GM21786 (cell line): ENCODE results near the gene MPO.

ENCODE experiments used
- ATAC-seq: cut with Tn5 transposase; IDR thresholded peaks from one replicate; pipeline ENCODE4 v1.9.1; 2021; ENCODE audit not compliant: unreplicated experiment

Gene MPO

DNA sequence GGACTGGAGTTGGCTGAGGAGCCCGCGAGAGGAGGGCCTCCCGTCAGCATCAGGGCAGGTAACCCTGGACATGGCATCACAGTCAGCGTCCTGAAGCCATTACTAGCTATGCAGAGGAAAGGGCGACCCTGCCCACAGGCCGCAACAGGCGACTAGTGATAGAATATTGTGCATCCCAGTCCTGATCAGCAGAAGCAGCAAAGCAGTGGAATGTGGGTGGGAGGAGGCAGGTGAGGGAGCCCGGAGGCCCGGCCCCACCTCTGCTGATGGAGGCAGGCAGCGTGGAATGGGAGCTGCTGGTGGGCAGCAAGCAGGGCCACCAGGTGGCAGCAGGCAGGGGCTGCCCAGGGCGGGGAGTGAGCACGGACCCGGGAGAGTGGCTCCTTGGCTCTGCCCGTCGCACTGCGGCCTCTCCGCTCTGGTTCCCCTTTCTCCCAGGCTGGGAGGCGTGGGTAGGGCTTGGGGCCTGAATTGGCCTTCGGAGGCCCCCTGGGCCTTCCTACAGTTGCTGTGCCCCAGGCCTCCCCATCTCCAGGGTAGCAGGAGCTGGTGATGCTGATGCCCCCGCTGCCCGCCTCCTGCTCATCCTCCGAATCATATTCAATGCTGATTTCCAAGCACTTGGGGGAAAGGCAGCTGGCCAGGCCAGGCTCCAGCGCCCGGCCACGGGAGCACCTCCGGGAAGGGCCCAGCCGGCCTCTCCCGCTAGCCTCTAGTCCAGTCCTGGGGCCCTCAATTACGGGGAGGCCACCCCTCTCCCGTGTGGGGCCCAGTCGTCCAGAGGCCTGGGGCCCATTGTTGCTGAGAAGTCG, 27.6 kb upstream of the MPO start:
- ATAC-seq, result no peak

DNA sequence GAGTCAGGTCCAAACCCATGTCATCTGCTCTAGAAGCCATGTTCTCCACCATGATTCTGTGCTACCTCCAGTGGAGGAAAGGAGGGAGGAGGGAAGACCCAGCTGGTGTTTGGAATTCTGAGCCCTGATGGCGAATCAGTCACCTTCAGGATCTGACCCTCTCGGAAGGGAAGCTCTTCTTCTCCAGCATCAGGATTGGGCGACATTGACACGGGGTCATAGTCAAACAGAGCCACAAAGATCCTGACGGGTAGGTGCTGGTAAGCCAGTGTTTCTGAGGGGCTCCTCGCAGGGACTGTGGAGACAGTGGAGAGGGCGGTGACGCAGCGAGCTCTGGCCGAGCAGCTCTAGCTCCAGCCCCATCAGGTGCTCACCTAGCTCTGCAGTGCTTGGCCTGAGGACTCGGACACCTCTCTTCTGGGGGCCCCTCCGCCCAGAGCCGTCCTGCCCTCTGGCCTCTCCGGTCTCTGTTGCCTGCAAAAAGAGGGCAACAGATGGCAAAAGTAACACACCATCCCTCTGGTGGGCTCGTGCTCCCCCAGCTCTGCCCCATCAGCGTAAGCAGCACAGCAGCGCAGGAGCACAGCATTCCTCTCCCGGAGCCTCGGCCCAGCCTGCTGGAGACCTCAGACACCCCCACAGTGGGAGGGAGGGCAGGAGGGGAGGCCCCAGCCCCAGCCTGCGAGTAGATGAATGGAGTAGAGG, 26.9 kb upstream of the MPO start:
- ATAC-seq, result no peak

DNA sequence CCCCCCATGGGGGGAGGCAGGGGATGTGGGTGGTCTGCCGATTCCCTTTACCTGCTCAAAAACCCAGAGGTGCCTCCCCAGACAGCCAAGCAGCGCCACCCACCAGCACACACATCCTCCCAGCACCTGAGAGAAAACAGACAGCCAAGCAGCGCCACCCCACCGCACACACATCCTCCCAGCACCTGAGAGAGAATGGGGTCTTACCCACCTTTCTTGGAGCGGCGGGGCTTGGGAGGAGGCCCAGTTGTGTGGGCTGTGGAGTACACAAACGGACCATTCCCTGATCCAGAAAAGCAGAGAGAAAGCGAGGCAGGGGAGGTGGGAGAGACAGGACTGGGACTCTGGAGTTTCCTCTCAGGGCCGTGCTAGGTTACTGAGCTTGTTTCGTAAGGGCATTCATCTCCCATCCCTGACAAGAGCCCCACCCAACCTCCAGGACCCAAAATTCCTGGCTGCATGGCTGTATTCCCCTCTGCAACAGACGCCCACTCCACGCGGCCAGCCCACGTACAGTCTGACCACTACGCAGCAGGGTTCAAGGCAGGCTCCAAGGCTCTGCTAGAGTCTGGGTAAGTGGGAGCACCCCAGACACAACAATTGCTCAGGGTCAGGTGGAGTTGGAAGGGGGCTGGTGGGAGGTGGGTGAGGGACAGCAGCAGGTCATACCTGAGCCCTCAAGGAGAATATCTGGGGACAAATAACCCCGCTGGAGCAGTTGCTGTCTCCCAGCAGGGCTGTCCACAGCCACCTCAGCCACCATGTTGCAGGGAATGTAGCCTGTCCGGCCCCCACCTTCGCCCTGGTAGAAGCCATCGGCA, 25.6 kb upstream of the MPO start:
- ATAC-seq, result no peak

DNA sequence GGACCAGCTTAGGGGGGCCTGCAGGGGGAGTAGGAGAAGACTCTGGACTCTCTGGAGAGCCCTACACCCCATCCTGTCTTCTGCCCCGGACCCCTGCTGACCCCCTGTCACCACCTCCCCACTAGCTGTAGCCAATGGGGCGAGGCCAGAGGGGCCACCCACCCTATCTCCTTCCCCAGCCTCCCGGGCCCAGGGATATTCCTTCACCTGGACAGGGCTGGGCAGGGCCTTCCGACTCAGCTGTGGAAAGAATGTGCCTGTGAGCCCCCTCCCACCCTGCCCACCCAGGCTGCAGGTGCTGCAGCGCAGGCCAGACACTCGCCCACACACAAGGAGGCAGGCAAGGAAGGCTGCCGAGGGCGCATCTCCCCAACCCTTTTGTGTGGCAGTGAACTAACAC, 24.9 kb upstream of the MPO start:
- ATAC-seq, result no peak

DNA sequence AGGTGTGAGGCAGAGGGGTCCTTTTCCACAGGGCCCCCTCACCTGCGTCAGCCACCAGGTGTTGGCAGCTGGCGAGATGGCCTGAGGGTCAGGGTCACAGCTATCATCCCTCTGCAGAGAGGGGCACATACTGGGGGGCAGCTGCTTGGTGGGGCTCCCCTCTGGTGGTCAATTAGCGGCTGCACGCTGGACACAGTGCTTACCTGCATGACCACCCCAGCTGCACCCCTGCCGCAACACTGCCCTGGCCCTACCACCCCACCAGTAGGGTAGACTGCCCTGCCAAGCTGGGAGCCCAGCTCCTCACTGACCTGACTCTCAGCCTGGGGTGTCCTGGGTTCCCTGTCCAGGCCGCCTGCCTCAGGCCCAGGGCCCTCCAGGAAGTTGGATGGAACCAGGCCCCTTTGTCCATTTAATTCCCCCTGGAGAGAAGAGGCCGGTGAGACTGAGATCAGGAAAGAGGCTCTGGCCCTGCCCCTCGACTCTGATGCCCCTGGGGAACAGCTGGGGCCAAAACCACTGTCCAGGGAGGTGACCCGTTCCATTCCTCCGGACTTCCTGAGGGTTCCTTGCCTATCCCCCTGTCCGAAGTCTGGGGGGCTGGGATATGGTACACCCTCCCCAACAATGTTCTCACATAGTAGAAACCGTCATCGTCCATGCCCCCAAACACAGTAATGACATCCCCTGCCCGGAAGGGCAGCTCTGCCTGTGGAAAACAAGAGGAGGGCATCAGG, 24.2 kb upstream of the MPO start:
- no peak for ATAC-seq

DNA sequence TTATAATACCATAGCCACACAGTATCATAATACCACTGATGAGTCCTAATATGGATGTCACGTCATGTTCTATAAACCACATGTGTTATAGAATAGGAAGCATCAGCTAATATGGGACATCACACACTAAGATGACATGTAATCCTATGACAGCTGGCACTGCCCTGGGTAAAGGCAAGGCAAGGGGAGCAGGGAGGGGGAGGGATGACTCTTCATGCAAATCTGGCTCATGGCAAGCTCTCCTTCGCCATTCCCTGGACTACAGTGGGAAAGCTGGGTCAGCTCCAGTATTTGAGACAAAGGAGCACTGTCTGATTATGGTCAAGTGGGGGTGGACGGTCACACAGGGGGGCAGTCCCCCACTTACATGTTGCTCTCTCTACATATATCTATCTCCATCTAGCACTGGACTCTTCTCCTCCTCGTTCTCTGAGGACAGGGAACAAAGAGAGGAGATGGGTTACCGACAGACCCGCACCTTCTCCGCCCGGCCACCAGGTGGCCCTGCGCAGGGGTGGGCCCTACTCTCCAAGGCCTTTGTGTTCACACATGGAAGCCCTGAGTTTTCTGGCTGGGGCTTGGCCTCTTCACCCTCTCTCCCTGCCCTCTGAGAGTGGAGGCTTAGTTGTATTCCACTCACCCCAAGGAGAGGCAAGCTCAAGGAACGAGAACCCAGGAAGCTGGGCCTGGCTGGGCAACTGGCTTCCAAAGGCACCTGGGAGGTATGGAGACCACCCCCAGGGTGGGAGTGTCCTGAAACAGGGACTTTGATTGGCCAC, 23.4 kb upstream of the MPO start:
- no peak for ATAC-seq

DNA sequence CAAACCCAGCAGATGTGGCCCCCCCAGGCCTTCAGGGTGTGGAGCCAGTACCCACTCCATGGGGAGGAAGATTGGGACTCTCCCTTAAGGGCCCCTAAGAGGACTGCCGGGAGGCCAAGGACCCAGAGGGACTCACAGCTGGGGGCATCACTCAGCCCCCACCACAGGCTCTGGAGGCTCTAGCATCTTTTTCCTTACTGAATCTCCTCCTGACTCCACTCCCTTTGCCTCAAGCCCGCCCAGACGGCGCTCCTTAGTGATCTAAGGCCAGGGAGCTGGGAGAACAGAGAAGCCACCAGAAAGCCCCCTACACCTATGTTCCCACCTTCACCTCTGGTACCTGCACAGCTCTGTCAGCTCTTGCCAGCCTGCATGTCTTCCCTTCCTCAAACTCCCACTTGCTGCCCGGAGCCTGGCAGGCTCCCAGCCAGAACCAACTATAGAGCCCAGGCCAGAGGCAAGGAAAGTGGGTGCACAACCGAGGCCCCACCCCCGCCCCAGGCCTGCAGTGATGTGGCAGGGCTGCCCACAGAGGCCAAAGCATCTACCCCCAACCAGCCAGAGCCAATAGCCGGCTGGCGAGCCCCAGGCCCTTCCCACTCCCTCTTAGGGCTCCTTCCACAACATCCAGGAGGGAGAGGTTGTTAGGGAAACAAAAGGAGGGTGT, 22.3 kb upstream of the MPO start:
- no peak for ATAC-seq

DNA sequence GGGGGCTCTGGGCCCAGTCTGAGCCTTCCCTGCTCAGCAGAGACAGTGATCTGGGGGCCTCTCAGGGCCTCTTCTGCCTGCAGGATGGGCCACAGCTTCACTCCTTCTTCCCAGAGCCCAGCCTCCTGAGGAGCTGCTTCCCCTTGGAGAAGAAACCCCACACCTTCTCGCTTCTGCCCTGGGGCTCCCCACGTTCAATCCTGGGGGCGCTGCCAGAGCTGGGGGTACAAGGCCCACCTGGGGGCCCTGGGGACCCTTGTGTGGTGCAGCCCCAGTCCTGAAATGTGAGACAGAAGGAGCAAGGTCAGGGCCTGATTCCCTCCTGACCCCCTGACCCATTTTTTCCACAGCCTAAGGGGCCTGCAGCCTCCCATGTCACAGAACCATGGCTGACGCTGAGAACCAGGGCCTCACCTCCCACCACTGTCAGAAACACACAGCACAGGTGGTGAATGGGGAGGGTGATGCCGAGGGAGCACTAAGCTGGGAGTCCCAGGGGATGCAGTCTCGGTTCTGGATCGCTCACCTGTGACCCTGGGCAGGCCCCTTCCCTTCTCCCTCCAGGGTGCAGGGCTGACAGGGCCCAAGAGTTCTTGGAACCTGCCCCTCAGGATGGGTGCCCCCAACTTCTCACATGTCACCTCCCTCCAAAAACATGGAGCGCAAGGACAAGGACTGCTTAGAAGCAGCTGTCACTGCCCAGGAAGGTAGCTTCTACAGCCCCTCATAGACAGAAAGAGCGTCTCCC, 21.6 kb upstream of the MPO start:
- ATAC-seq, result no peak

DNA sequence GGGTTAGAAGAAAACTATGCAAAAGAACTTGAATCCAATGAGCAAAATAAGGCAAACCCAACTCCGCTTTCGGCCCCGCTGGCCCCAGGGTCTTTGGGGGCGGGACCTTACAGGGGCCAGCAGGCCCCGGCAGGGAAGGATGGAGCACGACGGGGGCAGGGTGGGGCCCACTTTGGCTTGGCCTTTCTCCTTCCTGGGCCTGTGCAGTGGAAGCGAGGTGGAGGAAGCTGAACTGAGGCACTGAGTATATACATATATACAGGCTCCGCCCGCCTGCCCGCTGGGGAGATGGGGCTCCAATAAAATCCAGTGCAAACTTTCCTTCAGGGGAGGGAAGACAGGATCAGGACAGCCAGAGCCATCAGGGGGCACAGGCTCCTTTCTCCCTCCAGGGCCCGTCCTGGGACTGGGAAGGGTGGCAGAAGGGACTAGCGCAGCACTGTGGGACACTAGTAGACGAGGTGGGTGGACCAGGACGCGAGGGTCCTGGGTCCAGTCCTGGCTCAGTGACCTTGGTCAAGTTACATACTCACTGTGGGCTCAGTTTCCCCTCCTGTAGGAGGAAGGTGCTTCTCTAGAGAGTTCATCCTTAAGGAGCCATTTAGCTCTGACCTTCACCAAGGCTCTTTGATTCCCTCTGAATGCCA, 20.9 kb upstream of the MPO start:
- no peak for ATAC-seq

DNA sequence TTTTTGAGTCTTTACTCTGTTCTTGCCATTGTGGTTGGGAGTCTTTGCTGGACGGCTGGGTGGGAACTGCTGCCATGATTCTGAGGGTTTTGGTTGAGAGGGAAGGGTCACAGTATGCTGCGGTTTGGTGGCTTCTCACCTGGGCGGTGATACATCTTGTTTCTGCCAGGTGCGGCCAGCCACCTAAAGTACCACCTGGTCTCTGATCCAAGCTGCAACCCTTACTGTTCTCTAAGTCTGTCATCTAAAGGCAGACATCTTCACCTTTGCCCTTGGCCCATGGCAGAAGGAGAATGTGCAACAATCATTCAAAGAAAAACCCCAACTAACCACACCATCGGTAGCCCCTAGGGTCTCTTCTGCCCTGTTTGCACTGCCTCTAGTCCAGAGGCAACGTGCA, 19.6 kb upstream of the MPO start:
- ATAC-seq, result no peak

DNA sequence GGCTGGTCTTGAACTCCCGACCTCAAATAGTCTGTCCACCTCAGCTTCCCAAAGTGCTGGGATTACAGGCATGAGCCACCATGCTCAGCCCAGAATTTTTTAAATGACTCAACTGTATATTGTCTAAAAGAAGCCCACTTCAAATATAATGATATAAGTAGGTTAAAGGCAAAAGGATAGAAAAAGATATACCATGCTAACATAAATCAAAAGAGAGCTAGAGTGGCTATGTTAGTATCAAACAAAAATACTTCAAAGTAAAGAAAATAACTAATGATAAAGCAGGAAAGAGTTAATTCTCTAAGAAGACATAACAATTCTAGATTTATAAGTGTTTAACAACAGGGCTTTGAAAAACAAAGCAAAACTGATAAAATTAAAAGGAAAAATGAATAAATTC, 13.3 kb upstream of the MPO start:
- ATAC-seq, result no peak

DNA sequence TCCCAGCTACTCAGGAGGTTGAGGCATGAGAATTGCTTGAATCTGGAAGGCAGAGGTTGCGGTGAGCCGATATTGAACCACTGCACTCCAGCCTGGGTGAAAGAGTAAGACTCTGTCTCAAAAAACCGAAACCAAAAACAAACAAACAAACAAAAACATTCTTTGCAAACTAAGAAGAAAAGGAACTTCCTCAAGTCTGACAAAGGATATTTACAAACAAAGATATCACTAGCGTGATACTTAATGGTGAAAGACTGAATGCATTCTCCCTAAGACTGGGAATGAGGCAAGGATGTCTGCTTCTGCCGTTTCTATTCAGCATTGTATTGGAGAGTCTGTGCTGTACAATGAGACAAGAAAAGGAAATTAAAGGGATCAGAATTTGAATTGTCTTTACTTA, 10.5 kb upstream of the MPO start:
- ATAC-seq, result no peak

DNA sequence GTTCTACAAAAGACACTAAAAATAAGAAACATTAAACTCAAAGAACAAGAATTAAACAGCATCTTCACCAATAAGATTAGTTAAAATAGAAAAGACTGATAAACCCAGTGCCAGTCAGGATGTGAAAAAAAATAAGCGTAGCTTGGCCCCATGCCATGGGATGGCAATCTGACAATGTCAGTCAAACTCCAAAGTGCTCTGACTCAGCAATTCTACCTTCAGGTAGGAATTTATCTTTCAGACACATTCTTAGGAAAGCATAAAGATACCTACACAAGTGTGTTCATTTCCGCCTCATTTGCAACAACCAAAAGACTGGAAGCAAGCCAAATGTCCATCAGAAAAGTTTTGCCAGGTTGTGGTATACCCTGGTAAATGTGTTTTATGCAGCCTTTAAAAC, 9.1 kb upstream of the MPO start:
- ATAC-seq, result no peak

DNA sequence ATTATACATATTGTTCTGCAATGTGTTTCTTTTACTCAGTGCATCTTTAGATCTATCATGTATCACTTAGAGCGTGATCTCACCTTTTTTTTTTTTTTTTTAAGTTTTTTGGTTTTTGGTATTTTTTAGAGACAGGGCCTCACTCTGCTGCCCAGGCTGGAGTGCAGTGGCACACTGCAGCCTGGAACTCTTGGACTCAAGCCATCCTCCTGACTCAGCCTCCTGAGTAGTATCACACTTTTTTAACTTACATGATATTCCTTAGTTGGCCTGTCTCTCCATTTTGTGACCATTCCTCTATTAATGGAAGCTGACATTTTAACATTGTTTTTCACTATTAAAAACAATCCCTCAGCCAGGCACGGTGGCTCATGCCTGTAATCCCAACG, 4.7 kb upstream of the MPO start:
- no peak for ATAC-seq

DNA sequence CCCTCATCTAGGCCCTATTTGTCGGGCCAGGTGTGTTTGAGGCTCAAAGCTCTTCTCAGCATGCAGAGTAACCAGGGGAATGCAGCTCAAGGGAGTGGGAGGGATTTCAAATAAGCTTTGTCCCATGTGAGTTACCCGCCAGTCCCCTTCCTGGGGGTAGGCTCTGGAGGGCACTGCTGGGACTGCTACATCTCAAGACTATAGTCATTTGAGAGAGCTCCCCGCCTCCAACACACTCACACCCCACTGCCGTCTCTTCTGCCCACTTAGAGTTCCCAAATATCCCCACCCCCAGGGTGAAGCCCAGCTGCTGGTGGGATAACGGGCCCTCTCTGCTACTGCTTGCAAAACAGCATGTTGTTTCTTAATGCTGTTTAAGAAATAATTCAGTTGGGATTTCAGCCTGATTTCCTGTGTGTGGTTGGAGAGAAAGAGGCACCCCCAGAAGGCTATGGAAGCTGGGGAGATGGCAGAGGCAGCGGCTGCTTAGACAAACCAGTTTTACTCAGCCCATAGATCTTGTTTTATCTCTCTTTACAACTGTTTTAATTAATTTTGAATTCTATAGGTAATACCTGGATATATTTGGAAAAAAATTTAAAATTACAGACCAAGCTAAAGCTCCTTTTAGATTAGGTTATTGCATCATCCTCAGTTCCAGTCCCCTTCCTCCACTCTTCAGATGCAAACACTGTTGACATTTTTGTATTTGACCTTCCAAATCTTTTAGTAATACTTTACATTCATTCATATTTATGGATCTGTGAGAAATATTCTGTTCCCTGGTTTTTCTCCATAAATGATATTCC, 4.1 kb upstream of the MPO start:
- no peak for ATAC-seq

DNA sequence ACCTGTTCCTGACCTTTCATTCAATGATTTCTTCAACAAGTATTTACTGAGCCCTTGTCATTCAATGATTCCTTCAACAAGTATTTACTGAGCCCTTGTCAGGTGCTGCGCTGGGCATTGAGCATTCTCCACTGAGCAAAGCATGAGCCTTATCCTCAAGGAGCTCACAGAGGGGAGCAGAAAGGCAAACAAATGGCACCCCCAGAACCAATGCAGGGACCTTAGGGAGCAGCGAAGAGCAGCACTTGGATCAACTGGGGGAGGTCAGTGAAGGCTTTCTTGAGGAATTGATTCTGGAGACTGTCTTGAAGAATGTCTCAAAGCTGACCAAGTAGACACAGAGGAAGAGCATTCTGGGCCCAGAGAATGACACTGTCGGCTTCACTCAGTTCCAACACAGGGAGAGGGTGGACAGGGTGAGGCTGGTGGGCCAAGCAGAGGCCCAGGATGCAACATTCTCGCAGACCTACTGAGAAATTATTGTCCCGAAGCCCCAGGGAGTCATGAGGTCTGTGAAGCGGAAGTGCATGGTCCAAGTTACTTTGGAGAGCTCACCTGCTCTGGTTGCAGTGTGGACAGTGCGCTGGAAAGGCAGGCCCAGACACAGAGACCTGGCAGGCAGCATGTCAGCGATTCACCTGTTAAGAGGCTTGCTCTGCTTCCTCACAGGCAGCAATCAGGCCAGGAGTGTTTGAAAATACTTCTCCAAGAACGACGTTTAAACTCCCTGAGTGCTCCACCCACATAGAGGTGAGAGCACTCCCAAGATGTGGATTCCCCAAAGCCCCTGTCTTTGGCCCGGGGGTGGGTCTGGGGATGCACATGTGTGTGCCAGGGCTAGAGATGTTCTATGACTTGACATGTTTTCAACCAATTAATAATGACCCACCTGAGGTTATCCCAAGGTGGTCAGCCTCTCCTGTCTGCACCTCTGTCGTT, 3.2 kb upstream of the MPO start:
- ATAC-seq, result no peak

DNA sequence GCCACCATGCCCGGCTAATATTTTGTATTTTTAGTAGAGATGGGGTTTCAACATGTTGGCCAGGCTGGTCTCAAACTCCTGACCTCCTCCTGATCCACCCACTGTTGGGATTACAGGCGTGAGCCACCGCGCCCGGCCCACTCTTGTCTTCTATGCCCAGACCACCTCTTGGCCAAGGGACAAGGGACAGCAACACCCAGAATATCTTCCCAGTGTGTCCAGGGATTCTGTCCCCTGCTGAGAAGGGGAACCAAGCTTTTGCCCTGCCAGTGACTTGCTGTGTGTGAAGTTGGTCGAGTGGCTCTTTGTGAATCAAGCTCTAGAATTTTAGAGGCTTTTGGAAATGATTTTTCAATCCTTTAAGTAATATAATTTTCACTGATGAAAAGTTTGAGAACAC, 1.7 kb upstream of the MPO start:
- ATAC-seq, result no peak
